Upper lobe of left lung (tissue), 6 donors: ENCODE measurements around the gene YLPM1. TPM values are rescaled to one million over a fixed set of nuclear protein-coding genes. Genes with fewer than 3 reads are reported as not detected.
A peak's percentile ranks its signal among the peaks of the same experiment; 100 is the strongest.

Source experiments
- ATAC-seq, 2 donors: fragments of 200-7000 bp; cut with Tn5 transposase; one replicate each; pipeline ENCODE4 v1.9.1; 2022; ENCODE audit warnings: mild to moderate bottlenecking in 2 of 2, moderate library complexity in 2 of 2; ENCODE audit not compliant: low FRiP score in 2 of 2
- DNase-seq, 2 donors: peaks; one replicate each; pipeline ENCODE4 v3.0.0-alpha.2; 2019 to 2020
- H3K27ac ChIP-seq, 4 donors: fragments of 200-600 bp; sonication (generic); one replicate each; pipeline ENCODE4 v1.5.1; 2016 to 2019
- H3K27me3 ChIP-seq, 4 donors: fragments of 200-600 bp; sonication (generic); one replicate each; pipeline ENCODE4 v1.5.1; 2017 to 2019
- H3K36me3 ChIP-seq, 4 donors: fragments of 200-600 bp; sonication (generic); one replicate each; pipeline ENCODE4 v1.5.1; 2016 to 2019
- H3K4me1 ChIP-seq, 4 donors: fragments of 200-600 bp; sonication (generic); one replicate each; pipeline ENCODE4 v1.5.1; 2018 to 2019
- H3K4me3 ChIP-seq, 4 donors: fragments of 200-600 bp; sonication (generic); one replicate each; pipeline ENCODE4 v1.5.1; 2017 to 2019; ENCODE audit warnings: mild to moderate bottlenecking in 2 of 4, moderate library complexity in 1 of 4
- H3K9me3 ChIP-seq, 4 donors: fragments of 200-600 bp; sonication (generic); one replicate each; pipeline ENCODE4 v1.5.1; 2018 to 2019
- CTCF ChIP-seq, 6 experiments: fragments of 450-650 bp in 4 of 6; fragments of 200-600 bp in 2 of 6; sonication (generic) in 2 of 6; IDR thresholded peaks; one replicate each; pipeline ENCODE4 v1.5.1; 2016 to 2019; ENCODE audit warnings: antibody characterized with exemption in 6 of 6
- EP300 ChIP-seq, 4 donors: sonication (generic); formaldehyde crosslinking; IDR thresholded peaks; one replicate each; pipeline ENCODE4 v1.5.1; 2017; ENCODE audit warnings: antibody characterized with exemption in 4 of 4, control low read depth in 2 of 4
- POLR2A ChIP-seq, 4 donors: fragments of 450-650 bp; IDR thresholded peaks; one replicate each; pipeline ENCODE4 v1.5.1; 2016 to 2017; ENCODE audit warnings: antibody characterized with exemption in 4 of 4, mild to moderate bottlenecking in 2 of 4
- POLR2AphosphoS5 ChIP-seq, 2 donors: sonication (generic); formaldehyde crosslinking; IDR thresholded peaks; one replicate each; pipeline ENCODE4 v1.5.1; 2017; ENCODE audit warnings: antibody characterized with exemption in 2 of 2
- WGBS, 2 donors: methylation state at CpG; one replicate each; pipeline ENCODE4 v1.1.5; 2017 to 2018; 5-methylcytosine and 5-hydroxymethylcytosine counted together
- total RNA-seq, 6 donors: library from RNA; depleted of rRNA in 4 of 6; stranded (reverse); fragments of >200 nt in 4 of 6; gene quantifications; one replicate each; pipeline versions ENCODE4 v1.1.0 to v1.2.1, GENCODE V29; 2016 to 2021
- donor health status: DM: no; HTN: no; CAD: no; lungs with moderate emphysema.
- donor health status: DM: no; HTN: yes; CAD: no; lungs with severe emphysema.

YLPM1 gene
- total RNA-seq, 6 donors from 2014 or later, result 38.8 to 85.9 (median 45.6) TPM

GRCh38 chr14:74858022-74858421 lies 94.9 kb downstream of the YLPM1 start:
- Histone ChIP-seq H3K4me1 (peaks cover 13 to 32% (median 27%) of the 10 kb centered on the region in 4 donors), H3K27ac (no peak overlapping the region), H3K4me3 (no peak overlapping the region), H3K27me3 (no peaks in the 10 kb centered on the region), H3K36me3 (no peaks in the 10 kb centered on the region), H3K9me3 (no peaks in the 10 kb centered on the region)
- WGBS, 2 donors, result 64 to 71% methylated on average over 1 of the region's 1 CpG
- DNase-seq (no peak), ATAC-seq (no peak)
- TF ChIP-seq CTCF (IDR thresholded peaks at IDR 0.05) (no peak), EP300 (IDR thresholded peaks at IDR 0.05) (no peak), POLR2A (IDR thresholded peaks at IDR 0.05) (no peak), POLR2AphosphoS5 (IDR thresholded peaks at IDR 0.05) (no peak)

- 67 to 73% methylated on average over 10 of the region's 10 CpGs for WGBS, 2 donors
- H3K9me3 ChIP-seq, result no peaks in the 10 kb centered on the region
- peaks cover 0 to 23% (median 14%) of the 10 kb centered on the region in 4 donors for H3K4me1 ChIP-seq
- TF ChIP-seq EP300 (IDR thresholded peaks at IDR 0.05) (no peak), POLR2AphosphoS5 (IDR thresholded peaks at IDR 0.05) (no peak), CTCF (IDR thresholded peaks at IDR 0.05) (no peak), POLR2A (IDR thresholded peaks at IDR 0.05) (no peak)
- ATAC-seq (no peak), DNase-seq (no peak)
- no peak overlapping the region for H3K27ac ChIP-seq
- no peak overlapping the region for H3K4me3 ChIP-seq
- no peaks in the 10 kb centered on the region for H3K27me3 ChIP-seq
- no peaks in the 10 kb centered on the region for H3K36me3 ChIP-seq
Measured at GRCh38 chr14:74859757-74860552, 96.8 kb downstream of the YLPM1 start.

GRCh38 chr14:74860899-74861733 lies 98.0 kb downstream of the YLPM1 start:
- H3K4me3 ChIP-seq, result no peak overlapping the region
- peak; percentile 74 to 81 for ATAC-seq
- H3K27me3 ChIP-seq, result no peaks in the 10 kb centered on the region
- TF ChIP-seq POLR2AphosphoS5 (IDR thresholded peaks at IDR 0.05) (no peak), POLR2A (IDR thresholded peaks at IDR 0.05) (no peak), CTCF (IDR thresholded peaks at IDR 0.05) (peak; percentile 81 to 87 (median 83)), EP300 (IDR thresholded peaks at IDR 0.05) (no peak)
- DNase-seq, result peak in 1 of 2 donors; percentile 91
- WGBS, 2 donors, result 28 to 29% methylated on average over 6 to 7 of the region's 7 CpGs
- no peak overlapping the region for H3K27ac ChIP-seq
- H3K4me1 ChIP-seq, result peaks cover 0 to 18% (median 5%) of the 10 kb centered on the region in 4 donors
- H3K36me3 ChIP-seq, result no peaks in the 10 kb centered on the region
- H3K9me3 ChIP-seq, result no peaks in the 10 kb centered on the region

GRCh38 chr14:74861734-74862090 lies 98.6 kb downstream of the YLPM1 start:
- 70 to 79% methylated on average over 3 of the region's 3 CpGs for WGBS, 2 donors
- peaks cover 0 to 18% (median 5%) of the 10 kb centered on the region in 4 donors for H3K4me1 ChIP-seq
- H3K9me3 ChIP-seq, result no peaks in the 10 kb centered on the region
- ATAC-seq, result no peak
- H3K4me3 ChIP-seq, result no peak overlapping the region
- TF ChIP-seq EP300 (IDR thresholded peaks at IDR 0.05), result no peak
- TF ChIP-seq CTCF (IDR thresholded peaks at IDR 0.05), result no peak
- no peak for TF ChIP-seq POLR2A (IDR thresholded peaks at IDR 0.05)
- TF ChIP-seq POLR2AphosphoS5 (IDR thresholded peaks at IDR 0.05), result no peak
- no peaks in the 10 kb centered on the region for H3K36me3 ChIP-seq
- no peak for DNase-seq
- H3K27me3 ChIP-seq, result no peaks in the 10 kb centered on the region
- H3K27ac ChIP-seq, result no peak overlapping the region
